HG03135 (cell line): Measurements from ENCODE around the gene MT1F.

Experiments used
- ATAC-seq: cut with Tn5 transposase; IDR thresholded peaks from one replicate; pipeline ENCODE4 v1.9.1; 2021; ENCODE audit warnings: mild to moderate bottlenecking, moderate library complexity; ENCODE audit not compliant: unreplicated experiment

MT1F gene

DNA sequence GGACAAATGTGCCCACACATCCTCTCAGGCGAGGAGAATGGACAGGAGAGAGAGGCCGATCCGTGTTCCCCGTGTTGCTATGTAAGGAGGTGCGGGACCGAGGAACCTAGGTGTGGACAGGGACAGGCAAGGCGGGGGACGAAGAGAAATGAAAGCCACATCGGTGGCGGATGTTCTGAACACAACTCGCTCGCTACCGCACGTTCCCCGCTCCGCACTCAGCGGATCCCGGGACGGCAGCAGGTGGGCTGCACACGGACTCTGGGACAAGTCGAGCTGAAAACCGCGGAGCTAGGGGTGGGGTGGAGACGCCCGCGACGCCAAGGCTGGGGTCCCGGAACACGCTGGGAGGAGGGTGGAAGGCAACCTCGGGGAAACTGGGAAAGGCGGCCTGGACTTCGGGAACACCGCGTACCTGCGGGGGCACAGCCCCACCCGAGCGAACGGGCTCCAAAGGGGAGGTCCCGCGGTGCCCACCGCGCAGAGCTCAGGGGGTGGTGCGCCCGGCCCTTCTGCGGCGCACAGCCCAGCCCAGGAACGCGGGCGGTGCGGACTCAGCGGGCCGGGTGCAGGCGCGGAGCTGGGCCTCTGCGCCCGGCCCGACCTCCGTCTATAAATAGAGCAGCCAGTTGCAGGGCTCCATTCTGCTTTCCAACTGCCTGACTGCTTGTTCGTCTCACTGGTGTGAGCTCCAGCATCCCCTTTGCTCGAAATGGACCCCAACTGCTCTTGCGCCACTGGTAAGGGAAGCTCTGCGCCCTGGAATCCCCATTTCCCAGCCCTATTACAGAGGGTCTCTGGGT is 32.4 kb upstream of the MT1F start, which contains the start of gene MT1E:
MT1E (plus strand) TSS at position 642 of the 803 bp plus-strand sequence; CDS start at position 713, 71 bp downstream.
- ATAC-seq: peak; percentile 55

- no peak for ATAC-seq
Observed at GRCh38 chr16:56625943-56626654, 31.7 kb upstream of the MT1F start.

DNA sequence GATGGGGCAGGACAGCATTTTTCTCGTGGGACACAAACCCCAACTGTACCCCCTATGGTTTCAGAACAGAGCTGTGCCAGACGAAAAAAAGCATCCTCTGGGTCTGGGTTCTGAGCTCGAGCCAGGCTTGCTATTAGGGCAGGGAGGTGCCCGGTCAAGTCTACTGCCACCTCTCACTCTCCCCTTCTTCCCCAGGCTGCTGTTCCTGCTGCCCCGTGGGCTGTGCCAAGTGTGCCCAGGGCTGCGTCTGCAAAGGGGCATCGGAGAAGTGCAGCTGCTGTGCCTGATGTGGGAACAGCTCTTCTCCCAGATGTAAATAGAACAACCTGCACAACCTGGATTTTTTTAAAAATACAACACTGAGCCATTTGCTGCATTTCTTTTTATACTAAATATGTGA is 31.1 kb upstream of the MT1F start:
- no peak for ATAC-seq

DNA sequence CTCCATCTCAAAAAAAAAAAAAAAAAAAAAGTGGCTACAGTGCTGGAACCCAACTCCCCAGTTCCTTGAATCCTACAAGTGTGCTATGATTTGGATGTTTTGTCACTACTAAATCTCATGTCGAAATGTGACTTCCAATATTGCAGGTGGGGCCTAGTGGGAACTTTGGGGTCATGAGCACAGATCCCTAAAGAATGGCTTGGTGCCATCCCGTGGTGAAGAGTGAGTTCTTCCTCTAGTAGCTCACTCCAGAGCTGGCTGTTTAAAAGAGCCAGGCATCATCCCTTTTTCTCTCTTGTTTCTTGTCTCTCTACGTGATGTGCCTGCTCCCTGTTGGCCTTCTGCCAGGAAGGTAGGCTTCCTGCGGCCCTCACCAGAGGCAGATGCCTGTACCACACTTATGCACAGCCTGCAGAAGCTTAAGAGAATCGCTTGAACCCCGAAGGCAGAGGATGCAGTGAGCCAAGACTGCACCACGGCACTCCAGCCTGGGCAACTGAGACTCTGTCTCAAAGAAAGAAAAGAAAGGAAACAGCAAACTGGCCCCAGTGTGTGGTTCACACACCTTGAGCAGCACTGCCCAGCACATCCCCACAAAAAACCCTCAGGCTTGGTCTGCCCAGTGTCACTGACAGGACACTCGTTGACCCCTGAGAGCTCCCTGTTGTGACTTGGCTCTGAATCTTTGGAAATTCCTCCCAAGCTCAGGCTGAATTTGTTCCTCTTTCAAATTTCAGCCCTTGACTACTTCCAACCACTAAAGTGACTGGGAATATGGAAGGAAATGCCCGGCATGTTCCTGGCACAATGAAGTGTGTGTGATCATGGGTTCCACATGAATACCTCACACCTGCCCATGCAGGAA is 29.0 kb upstream of the MT1F start:
- no peak for ATAC-seq

GRCh38 chr16:56629531-56629930 is 28.2 kb upstream of the MT1F start:
- no peak for ATAC-seq

DNA sequence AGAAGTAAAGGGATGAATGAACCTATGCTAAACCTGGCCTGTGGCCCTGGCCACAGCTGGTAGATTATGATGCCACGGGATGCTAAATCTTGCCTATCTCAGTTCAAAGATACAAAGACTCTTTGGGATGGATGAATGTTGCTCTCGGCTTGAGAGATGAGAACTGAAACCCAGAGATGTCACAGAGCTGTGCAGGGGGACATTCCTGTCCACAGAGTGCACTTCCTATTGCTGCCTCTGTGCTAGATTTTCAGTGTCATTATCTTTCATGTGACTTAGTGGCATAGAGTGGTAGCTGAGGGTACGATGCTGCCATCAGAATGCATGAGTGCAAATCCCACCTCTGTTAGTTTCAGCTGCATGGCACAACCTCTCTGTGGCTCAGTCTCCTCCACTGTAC is 27.6 kb upstream of the MT1F start:
- ATAC-seq: peak; percentile 73

DNA sequence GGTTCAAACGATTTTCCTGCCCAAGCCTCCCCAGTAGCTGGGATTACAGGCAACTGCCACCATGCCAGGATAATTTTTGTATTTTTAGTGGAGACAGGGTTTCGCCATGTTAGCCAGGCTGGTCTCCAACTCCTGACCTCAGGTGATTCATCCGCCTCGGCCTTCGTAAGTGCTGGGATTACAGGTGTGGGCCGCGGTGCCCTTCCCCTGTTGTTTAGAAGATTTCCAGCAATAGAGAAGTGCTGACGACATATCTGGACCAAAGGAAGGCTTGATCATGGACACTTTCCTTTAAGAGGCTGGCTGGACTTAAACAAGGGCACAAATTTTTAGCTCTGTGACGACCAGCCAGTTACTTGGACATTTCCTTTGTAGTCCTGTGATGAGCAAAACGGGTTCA is 26.6 kb upstream of the MT1F start:
- no peak for ATAC-seq

GRCh38 chr16:56631832-56632155 is 26.0 kb upstream of the MT1F start:
- no peak for ATAC-seq

DNA sequence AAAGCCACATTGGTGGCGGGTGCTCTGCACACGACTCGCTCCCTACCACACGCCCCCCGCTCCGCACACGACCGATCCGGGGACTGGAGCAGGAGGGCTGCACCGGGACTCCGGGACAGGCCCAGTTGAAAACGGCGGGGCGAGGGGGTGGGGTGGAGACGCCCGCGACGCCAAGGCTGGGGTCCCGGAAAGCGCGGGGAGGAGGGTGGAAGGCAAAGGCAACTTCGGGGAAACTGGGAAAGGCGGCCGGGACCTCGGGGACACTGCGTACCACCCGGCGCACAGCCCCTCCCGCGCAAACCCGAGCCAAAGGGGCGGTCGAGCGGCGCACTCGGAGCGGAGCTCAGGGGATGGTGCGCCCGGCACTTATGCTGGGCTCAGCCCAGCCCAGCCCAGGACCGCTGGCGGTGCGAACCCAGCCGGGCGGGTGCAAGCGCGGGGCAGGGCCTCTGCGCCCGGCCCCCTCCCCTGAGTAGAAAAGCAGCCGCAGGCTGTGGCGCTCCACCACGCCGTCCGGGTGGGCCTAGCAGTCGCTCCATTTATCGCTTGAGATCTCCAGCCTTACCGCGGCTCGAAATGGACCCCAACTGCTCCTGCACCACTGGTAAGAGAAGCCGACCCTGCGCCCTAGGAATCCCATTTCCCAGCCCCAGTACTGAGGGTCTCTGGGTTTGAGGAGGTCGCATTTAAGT is 25.5 kb upstream of the MT1F start, which contains the start of gene MT1M:
MT1M (plus strand) TSS at position 504 of the 692 bp plus-strand sequence; CDS start at position 577, 73 bp downstream.
- ATAC-seq: no peak

GRCh38 chr16:56632848-56633365 is 24.9 kb upstream of the MT1F start:
- ATAC-seq: no peak

- ATAC-seq: no peak
Observed at GRCh38 chr16:56633535-56633934, 24.2 kb upstream of the MT1F start.

DNA sequence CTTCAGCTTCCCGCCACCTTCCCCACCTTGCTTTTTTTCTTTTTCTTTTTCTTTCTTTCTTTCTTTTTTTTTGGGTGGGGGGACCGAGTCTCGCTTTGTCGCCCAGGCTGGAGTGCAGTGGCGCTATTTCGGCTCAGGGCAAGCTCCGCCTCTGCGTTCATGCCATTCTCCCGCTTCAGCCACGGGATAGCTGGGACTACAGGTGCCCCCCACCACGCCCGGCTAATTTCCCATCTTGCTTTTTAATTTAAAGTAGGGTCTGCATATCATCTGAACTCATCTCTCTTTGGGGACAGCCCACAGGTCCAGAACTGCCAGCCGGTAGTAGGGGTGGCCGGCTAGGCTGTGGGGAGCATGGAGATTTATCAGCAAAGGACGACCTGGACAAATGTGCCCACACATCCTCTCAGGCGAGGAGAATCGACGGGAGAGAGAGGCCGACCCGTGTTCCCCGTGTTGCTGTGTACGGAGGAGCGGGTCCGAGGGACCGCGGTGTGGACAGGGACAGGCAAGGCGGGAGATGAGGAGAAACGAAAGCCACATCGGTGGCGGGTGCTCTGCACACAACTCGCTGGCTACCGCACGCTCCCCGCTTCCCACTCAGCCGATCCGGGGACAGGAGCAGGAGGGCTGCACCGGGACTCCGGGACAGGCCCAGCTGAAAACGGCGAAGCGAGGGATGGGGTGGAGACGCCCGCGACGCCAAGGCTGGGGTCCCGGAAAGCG is 22.9 kb upstream of the MT1F start:
- ATAC-seq: no peak

- no peak for ATAC-seq
Observed at GRCh38 chr16:56635441-56635967, 22.3 kb upstream of the MT1F start.

DNA sequence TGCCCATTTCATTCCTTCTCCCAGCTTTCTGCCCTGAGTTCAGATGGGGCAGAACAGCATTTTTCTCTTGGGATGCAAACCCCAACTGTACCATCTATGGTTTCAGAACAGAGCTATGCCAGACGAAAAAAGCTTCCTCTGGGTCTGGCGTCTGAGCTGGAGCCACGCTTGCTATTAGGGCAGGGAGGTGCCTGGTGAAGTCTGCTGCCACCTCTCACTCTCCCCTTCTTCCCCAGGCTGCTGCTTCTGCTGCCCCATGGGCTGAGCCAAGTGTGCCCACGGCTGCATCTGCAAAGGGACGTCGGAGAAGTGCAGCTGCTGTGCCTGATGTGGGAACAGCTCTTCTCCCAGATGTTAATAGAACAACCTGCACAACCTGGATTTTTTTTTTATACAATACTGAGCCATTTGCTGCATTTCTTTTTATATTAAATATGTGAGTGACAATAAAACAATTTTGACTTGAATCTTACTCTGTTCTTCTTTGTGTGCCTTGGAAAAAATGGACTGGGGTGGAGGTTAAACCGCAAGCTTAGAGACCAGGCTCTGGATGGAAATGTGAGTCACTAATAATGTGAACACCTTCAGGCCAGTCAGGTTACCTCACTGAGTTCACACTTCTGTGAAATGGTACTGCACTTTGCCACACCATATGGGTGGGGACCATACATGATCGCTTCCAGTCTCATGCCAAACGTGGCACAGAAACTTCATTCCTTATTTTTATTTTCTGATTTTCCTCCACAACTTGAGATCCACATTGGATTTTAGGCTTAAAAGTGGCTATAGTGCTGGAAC is 20.9 kb upstream of the MT1F start:
- ATAC-seq: no peak

DNA sequence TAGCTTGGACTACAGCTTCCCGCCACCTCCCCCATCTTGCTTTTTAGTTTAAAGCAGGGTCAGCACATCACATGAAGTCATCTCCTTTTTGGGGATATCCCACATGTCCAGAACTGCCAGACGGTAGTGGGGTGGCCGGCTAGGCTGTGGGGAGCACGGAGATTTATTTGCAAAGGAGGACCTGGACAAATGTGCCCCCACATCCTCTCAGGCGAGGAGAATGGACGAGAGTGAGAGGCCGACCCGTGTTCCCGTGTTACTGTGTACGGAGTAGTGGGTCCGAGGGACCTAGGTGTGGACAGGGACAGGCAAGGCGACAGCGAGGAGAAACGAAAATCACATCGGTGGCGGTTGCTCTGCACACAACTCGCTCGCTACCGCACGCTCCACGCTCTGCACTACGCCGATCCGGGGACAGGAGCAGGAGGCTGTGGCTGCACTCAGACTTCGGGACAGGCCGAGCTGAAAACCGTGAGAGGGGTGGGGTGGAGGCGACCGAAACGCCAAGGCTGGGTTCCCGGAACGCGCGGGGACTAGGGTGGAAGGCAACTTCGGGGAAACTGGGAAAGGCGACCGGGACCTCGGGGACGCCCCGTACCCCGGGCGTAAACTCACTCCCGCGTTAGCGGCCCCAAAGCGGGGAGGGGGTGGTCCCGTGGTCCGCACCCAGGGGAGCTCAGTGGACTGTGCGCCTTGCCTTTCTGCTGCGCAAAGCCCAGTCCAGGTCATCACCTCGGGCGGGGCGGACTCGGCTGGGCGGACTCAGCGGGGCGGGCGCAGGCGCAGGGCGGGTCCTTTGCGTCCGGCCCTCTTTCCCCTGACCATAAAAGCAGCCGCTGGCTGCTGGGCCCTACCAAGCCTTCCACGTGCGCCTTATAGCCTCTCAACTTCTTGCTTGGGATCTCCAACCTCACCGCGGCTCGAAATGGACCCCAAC is 19.7 kb upstream of the MT1F start, which contains the start of gene MT1A:
MT1A (plus strand) TSS at position 853 of the 937 bp plus-strand sequence; CDS start at position 926, 73 bp downstream.
- ATAC-seq: no peak

GRCh38 chr16:56639045-56639444 is 18.7 kb upstream of the MT1F start:
- no peak for ATAC-seq

DNA sequence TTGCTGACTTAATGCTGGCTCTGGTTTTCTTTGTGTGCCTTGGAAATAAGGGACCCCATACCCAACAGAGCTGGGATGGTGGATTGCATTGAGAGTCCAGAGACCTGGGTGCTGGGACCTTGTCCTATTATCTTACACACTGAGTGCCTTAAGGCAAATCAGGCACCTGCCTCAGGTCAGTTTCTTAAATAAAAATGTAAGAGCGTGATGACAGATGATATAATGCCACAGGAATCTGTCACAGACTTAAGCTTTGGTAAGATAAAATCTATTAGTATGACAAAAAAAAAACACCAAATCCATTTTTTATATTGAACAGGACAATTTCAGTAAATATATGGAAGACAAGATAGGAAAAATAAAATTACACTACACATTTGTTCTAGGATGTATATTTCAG is 17.7 kb upstream of the MT1F start:
- no peak for ATAC-seq

- ATAC-seq: no peak
Observed at GRCh38 chr16:56641166-56641565, 16.6 kb upstream of the MT1F start.
